Omental fat pad (tissue), 4 donors: Measurements from ENCODE around the gene MACO1. TPM values are rescaled to one million over a fixed set of nuclear protein-coding genes. Genes with fewer than 3 reads are reported as not detected.

Experiments used
- ATAC-seq: fragments of 150-250 bp; one replicate; pipeline ENCODE4 v1.9.1; 2016; ENCODE audit warnings: mild to moderate bottlenecking, moderate library complexity; ENCODE audit not compliant: low FRiP score
- DNase-seq: peaks from one replicate; pipeline ENCODE4 v3.0.0-alpha.2; 2019; ENCODE audit warnings: low spot score
- total RNA-seq, 4 donors: library from RNA; depleted of rRNA; stranded (reverse); fragments of >200 nt; gene quantifications; one replicate each; pipeline ENCODE4 v1.1.0, GENCODE V29; 2016
- TF ChIP-seq, protein P1 (sequence below), 3 donors: fragments of 450-650 bp; IDR thresholded peaks; one replicate each; pipeline ENCODE4 v1.5.1; 2016 to 2017; ENCODE audit warnings: antibody characterized with exemption in 3 of 3, mild to moderate bottlenecking in 3 of 3, moderate library complexity in 2 of 3

Gene MACO1
- total RNA-seq, 4 donors from 2014 or later: 13.0 to 16.6 (median 15.7) TPM

DNA sequence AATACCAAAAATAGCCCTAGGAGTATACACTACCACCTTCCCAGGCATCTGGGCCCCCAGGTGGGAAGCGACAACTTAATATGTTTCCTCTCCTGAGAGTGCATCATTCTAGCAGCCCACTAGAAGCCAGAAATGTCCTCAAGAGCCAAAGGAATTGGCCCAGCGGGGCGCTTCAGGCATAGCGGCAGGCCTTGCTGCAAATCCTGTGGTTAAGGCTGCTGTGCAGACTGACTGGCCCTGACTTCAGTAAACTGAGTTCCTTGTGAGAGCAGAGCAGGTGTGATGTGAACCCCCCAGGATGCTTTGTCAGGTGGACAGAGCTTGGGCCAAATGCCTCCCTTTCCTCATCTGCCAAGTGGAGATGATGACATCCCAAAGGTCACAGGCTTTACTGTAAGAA, 83.0 kb downstream of the MACO1 start:
- TF ChIP-seq, protein P1, sequence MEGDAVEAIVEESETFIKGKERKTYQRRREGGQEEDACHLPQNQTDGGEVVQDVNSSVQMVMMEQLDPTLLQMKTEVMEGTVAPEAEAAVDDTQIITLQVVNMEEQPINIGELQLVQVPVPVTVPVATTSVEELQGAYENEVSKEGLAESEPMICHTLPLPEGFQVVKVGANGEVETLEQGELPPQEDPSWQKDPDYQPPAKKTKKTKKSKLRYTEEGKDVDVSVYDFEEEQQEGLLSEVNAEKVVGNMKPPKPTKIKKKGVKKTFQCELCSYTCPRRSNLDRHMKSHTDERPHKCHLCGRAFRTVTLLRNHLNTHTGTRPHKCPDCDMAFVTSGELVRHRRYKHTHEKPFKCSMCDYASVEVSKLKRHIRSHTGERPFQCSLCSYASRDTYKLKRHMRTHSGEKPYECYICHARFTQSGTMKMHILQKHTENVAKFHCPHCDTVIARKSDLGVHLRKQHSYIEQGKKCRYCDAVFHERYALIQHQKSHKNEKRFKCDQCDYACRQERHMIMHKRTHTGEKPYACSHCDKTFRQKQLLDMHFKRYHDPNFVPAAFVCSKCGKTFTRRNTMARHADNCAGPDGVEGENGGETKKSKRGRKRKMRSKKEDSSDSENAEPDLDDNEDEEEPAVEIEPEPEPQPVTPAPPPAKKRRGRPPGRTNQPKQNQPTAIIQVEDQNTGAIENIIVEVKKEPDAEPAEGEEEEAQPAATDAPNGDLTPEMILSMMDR (IDR thresholded peaks at IDR 0.05): no peak
- ATAC-seq: no peak
- DNase-seq: no peak

GRCh38 chr1:25515033-25515432, 84.3 kb downstream of the MACO1 start:
- ATAC-seq (no peak), DNase-seq (no peak)
- TF ChIP-seq, protein P1 (IDR thresholded peaks at IDR 0.05): no peak

DNA sequence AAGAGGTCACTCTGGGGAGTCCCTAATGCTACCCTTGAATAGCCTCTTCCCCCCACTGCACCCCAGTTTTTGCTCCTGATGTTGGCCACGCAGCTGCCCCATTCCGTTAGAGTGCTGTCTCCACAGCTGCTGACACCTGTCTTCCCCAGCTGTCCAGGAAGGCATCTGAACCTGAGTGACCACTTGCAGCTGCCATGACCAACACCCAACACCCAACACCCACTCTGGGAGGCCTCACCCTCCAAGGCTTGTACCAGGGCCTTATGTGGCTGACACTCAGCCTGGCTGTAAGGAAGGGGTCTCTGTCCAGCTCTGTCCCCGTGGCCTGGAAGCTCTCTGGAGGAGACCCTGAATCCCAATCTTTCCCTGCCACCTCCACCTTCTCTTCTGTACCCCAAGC, 86.0 kb downstream of the MACO1 start:
- ATAC-seq (no peak), DNase-seq (no peak)
- TF ChIP-seq, protein P1 (IDR thresholded peaks at IDR 0.05): no peak

DNA sequence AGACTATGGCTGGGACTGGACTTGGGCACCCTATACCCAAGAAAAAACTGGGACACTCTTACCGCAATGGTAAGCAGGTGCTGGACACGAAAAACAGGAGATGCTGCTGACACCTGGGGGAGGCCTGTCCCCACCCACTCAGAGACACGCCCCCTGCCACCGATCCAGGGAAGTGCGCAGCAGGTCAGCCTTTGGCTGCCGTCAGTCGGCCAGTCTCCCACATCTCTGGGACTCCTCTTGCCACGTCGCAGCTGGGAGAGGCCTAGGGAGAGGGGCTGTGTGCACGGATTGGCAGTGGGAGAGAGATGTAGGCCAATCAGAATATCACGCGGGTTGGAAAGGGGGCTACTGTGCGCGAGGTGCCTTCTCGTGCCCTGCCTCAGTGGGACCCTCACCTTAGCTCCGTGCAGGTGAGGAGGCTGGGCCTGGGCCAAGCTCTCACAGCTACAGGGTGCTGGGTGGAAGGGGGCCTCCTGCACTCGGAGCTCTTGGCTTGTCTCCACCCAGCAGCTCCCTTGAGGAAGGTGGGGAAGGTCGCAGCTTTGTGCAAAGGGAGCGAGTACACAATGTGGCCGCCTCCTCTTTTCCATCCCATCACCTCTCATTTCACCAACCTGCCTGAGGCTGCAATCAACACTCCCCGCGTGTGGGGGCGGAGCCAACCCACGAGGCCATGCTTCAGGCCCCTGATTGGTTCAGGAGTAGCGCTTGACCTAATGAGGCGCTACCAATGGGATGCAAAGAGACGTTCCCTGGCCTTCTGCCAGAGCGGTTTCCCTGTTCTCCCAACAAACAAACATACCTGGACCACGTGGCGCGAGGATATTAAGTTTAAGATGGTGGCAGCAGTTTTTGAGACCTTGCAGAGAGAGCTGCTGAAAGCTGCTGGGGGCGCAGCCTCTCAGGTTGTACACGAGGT, 87.0 kb downstream of the MACO1 start:
- no peak for DNase-seq
- ATAC-seq: no peak
- TF ChIP-seq, protein P1 (IDR thresholded peaks at IDR 0.05): no peak

- DNase-seq: no peak
- no peak for ATAC-seq
- TF ChIP-seq, protein P1 (IDR thresholded peaks at IDR 0.05): no peak
Observed at GRCh38 chr1:25519624-25520023, 88.9 kb downstream of the MACO1 start.

DNA sequence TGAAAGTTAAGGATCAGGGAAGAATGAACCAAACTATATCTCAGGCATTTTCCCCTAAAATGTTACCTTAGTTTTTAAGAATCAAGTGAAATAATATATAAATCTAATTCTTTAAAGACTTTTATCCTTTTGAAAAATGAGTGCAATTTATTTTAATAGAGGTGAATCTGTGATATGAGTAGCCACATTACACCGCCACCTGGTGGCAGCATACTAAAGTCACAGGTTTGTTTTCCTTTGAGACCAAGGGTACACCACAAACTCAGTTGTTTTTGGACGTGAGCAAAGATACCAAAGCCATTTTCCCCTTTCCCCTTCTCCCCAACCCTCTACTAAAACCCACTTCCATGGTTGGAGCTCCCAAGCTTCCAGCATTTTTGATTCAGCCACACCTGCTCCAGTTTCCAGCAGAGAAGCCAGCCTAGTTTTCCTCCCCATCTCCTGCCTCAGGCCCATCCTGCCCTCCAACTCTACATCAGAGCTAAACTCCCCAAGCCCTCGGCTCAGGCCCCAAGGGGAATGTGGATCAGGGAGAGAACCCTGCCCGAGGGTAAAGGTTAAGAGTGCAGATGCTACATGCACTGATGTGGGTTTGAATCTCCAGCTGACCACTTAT, 89.9 kb downstream of the MACO1 start:
- DNase-seq (peak; percentile 59), ATAC-seq (no peak)
- TF ChIP-seq, protein P1 (IDR thresholded peaks at IDR 0.05): no peak
